Measurements from ENCODE around the gene IGDCC3. TPM values are rescaled to one million over a fixed set of nuclear protein-coding genes. Genes with fewer than 3 reads are reported as not detected.

The IGDCC3 gene
- total and polyA plus RNA-seq, 2 of the 8 experiments (the other 6 are each of a cell fraction or from before 2014, with no cell fraction given) = 26.8 to 45.7 TPM

GRCh38 chr15:65414841-65415621 lies 37.2 kb upstream of the IGDCC3 start (continued):
- peak; percentile 96 for TF ChIP-seq TCF12 (IDR thresholded peaks at IDR 0.05; ENCODE audit: low read depth, low read length)
- no peak for TF ChIP-seq HDAC6 (IDR thresholded peaks at IDR 0.05; ENCODE audit: low read depth, low read length)
- TF ChIP-seq SP1 (IDR thresholded peaks at IDR 0.05; ENCODE audit: low read depth, low read length) = peak; percentile 84
- no peak for TF ChIP-seq NRF1 (IDR thresholded peaks at IDR 0.05; ENCODE audit: low read depth, low read length)
- TF ChIP-seq EZH2 (IDR thresholded peaks at IDR 0.05; ENCODE audit: low read depth, low read length, severe bottlenecking) = no peak
- no peak for TF ChIP-seq CBX8 (IDR thresholded peaks at IDR 0.05; ENCODE audit: borderline replicate concordance, low read depth, low read length)
- no peak for TF ChIP-seq KDM4A (IDR thresholded peaks at IDR 0.05; ENCODE audit: low read depth, low read length, severe bottlenecking)
- TF ChIP-seq TAF7 (optimal IDR thresholded peaks at IDR 0.05; ENCODE audit: borderline replicate concordance, low read depth, low read length) = peak; percentile 67
- TF ChIP-seq KDM5A (IDR thresholded peaks at IDR 0.05; ENCODE audit: low read length) = no peak
- peak; percentile 69 for TF ChIP-seq TEAD4 (IDR thresholded peaks at IDR 0.05; ENCODE audit: low read depth, low read length)
- TF ChIP-seq ZNF274 (IDR thresholded peaks at IDR 0.05; ENCODE audit: borderline replicate concordance, extremely low read depth, low read length) = no peak
- TF ChIP-seq, protein P1, sequence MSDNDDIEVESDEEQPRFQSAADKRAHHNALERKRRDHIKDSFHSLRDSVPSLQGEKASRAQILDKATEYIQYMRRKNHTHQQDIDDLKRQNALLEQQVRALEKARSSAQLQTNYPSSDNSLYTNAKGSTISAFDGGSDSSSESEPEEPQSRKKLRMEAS (IDR thresholded peaks at IDR 0.05) = peak; percentile 42; the same call in 1 of the 2 replicates
- TF ChIP-seq CTBP2 (IDR thresholded peaks at IDR 0.05; ENCODE audit: borderline replicate concordance, insufficient read depth, insufficient read length, low read length) = no peak
- peak; percentile 85 to 91 for TF ChIP-seq SIN3A (conservative IDR thresholded peaks at IDR 0.05 in 1 of 2, IDR thresholded peaks at IDR 0.05 in 1 of 2; ENCODE audit: low read depth in 1 of 2, low read length in 2 of 2)
- peak; percentile 5 to 33 (median 21); a peak in 3 of 4 replicates for TF ChIP-seq CTCF (IDR thresholded peaks at IDR 0.05; ENCODE audit: control extremely low read depth in 1 of 3, insufficient read depth in 1 of 3, low read depth in 1 of 3, low read length in 3 of 3)
- TF ChIP-seq CREB1 (IDR thresholded peaks at IDR 0.05) = 0 out of 2 replicates have a peak, but pooled peaks have one; percentile 41
- peak; percentile 57; the same call in 1 of the 2 replicates for TF ChIP-seq POU5F1 (IDR thresholded peaks at IDR 0.05; ENCODE audit: low read depth, low read length)
- peak in 1 of 2 experiments; percentile 91; a peak in 1 of 3 replicates for TF ChIP-seq EP300 (IDR thresholded peaks at IDR 0.05; ENCODE audit: borderline replicate concordance in 1 of 2, low read depth in 2 of 2, low read length in 2 of 2)
- TF ChIP-seq EGR1 (IDR thresholded peaks at IDR 0.05; ENCODE audit: borderline replicate concordance, low read depth, low read length) = 0 out of 2 replicates have a peak, but pooled peaks have one; percentile 57
- no peak for TF ChIP-seq BACH1 (IDR thresholded peaks at IDR 0.05; ENCODE audit: low read length)

Measured in H1 (cell line).